ENCODE measurements around the gene IL26. TPM values are rescaled to one million over a fixed set of nuclear protein-coding genes. Genes with fewer than 3 reads are reported as not detected.

Gene IL26
- total and polyA plus RNA-seq, 2 donors (not counting 3 experiments of a cell fraction or from before 2014, with no cell fraction given) = not detected

DNA sequence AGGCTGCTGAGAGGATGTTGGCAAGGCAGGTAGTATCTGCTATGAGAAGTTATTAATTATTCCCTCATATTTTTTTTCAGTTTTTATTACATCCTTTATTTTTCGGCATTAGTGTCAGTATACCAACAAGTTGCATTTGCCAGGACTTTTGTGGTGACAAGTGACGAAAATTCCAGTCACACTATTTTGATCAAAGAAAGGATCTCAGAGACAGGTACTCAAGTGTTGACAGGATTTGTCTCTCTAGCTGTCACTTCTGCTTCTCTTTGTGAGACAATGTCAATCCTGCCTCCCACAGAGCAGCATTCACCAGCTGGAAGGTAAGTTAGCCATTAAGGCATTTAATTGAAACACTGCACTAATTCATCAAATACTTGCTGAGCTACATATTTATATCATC, 48.0 kb downstream of the IL26 start:
- no peak overlapping the region for H3K4me3 ChIP-seq (replicated peaks in 1 of 3; ENCODE audit: insufficient read depth in 1 of 3, low read depth in 1 of 3, low read length in 3 of 3)
- FAIRE-seq (no peak), DNase-seq (ENCODE audit: low read depth, low spot score) (no peak)
- no peak for TF ChIP-seq JUN (IDR thresholded peaks at IDR 0.05; ENCODE audit: borderline replicate concordance, insufficient read depth, insufficient read length, low read depth)
- TF ChIP-seq GATA2 (IDR thresholded peaks at IDR 0.05; ENCODE audit: insufficient read depth, insufficient read length, low read depth, low read length) = no peak
- TF ChIP-seq, protein P1, sequence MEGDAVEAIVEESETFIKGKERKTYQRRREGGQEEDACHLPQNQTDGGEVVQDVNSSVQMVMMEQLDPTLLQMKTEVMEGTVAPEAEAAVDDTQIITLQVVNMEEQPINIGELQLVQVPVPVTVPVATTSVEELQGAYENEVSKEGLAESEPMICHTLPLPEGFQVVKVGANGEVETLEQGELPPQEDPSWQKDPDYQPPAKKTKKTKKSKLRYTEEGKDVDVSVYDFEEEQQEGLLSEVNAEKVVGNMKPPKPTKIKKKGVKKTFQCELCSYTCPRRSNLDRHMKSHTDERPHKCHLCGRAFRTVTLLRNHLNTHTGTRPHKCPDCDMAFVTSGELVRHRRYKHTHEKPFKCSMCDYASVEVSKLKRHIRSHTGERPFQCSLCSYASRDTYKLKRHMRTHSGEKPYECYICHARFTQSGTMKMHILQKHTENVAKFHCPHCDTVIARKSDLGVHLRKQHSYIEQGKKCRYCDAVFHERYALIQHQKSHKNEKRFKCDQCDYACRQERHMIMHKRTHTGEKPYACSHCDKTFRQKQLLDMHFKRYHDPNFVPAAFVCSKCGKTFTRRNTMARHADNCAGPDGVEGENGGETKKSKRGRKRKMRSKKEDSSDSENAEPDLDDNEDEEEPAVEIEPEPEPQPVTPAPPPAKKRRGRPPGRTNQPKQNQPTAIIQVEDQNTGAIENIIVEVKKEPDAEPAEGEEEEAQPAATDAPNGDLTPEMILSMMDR (IDR thresholded peaks at IDR 0.05; ENCODE audit: extremely low read depth in 1 of 2, insufficient read depth in 1 of 2, low read depth in 1 of 2, low read length in 2 of 2) = no peak
- no peak for TF ChIP-seq MYC (IDR thresholded peaks at IDR 0.05; ENCODE audit: low read depth, low read length)
- TF ChIP-seq POLR2A (IDR thresholded peaks at IDR 0.05; ENCODE audit: low read depth, low read length) = no peak
- no peak for TF ChIP-seq MAX (IDR thresholded peaks at IDR 0.05; ENCODE audit: insufficient read depth, insufficient read length)
- no peak for TF ChIP-seq FOS (IDR thresholded peaks at IDR 0.05; ENCODE audit: borderline replicate concordance, insufficient read depth, low read length)
- TF ChIP-seq POLR2AphosphoS5 (IDR thresholded peaks at IDR 0.05; ENCODE audit: insufficient read depth, low read depth, low read length) = no peak
- no peak for TF ChIP-seq EZH2 (IDR thresholded peaks at IDR 0.05; ENCODE audit: borderline replicate concordance, low read depth, low read length, severe bottlenecking)
- H3K36me3 ChIP-seq (ENCODE audit: control insufficient read depth in 2 of 2, extremely low read depth in 1 of 2, insufficient read depth in 2 of 2, low read length in 2 of 2) = no peaks in the 10 kb centered on the region
- no peaks in the 10 kb centered on the region for H3K4me1 ChIP-seq (ENCODE audit: control insufficient read depth, extremely low read depth, insufficient read depth, low read length)
- no peak overlapping the region for H3K9ac ChIP-seq (replicated peaks; ENCODE audit: extremely low read depth, insufficient read depth, low read length)
- no peaks in the 10 kb centered on the region for H3K27me3 ChIP-seq (ENCODE audit: control insufficient read depth in 2 of 2, insufficient read depth in 2 of 2, low read length in 2 of 2)
- H3K27ac ChIP-seq (ENCODE audit: insufficient read depth, low read depth, low read length) = no peak overlapping the region
- H3K9me1 ChIP-seq (replicated peaks; ENCODE audit: control insufficient read depth, extremely low read depth, insufficient read depth, low read length) = no peaks in the 10 kb centered on the region
- no peak overlapping the region for H3K4me2 ChIP-seq (ENCODE audit: insufficient read depth, low read length)
- no peaks in the 10 kb centered on the region for H3K9me3 ChIP-seq (replicated peaks; ENCODE audit: control insufficient read depth, insufficient read depth, low read length)
- CTCF ChIA-PET = interaction anchor here (1.0 kb wide), 1 partner anchor 12 kb away, joined by 3 read pairs; no protein-coding TSS in a partner anchor
- H3K79me2 ChIP-seq (ENCODE audit: control insufficient read depth, insufficient read depth, low read length) = no peaks in the 10 kb centered on the region
- dilution Hi-C loops (cut with MboI; ENCODE audit: extremely low pct_ligation_motif_present, low sequenced_read_pairs) = no loop called here
- POLR2A ChIA-PET = no interaction called here
- intact Hi-C loops (cut with micrococcal nuclease) = no loop called here
- H4K20me1 ChIP-seq (replicated peaks; ENCODE audit: control insufficient read depth, extremely low read depth, insufficient read depth, low read length) = no peaks in the 10 kb centered on the region
- BruUV-seq (replicated peaks) = no TSS peak
- H2AFZ ChIP-seq (ENCODE audit: low read depth, low read length) = no peak overlapping the region
